Liver (tissue), 9 donors: ENCODE data around the gene XG. TPM values are rescaled to one million over a fixed set of nuclear protein-coding genes. Genes with fewer than 3 reads are reported as not detected.

Experiments used
- DNase-seq: peaks from one replicate; pipeline ENCODE4 v3.0.0-alpha.2; 2017; ENCODE audit warnings: low spot score
- H3K27ac ChIP-seq, 2 donors: one replicate each; pipeline ENCODE4 v1.7.0; 2013; ENCODE audit warnings: inconsistent platforms in 2 of 2, low read length in 2 of 2, control low read depth in 1 of 2, low read depth in 1 of 2, mild to moderate bottlenecking in 1 of 2
- H3K27me3 ChIP-seq, 4 donors: one replicate each; pipeline versions ENCODE4 v1.6.1 to v1.7.0; 2013; ENCODE audit warnings: low read length in 3 of 4, inconsistent platforms in 1 of 4, mild to moderate bottlenecking in 1 of 4, moderate library complexity in 1 of 4; ENCODE audit not compliant: control insufficient read depth in 4 of 4, insufficient read depth in 4 of 4
- H3K36me3 ChIP-seq, 4 donors: one replicate each; pipeline versions ENCODE4 v1.6.1 to v1.7.0; 2013; ENCODE audit warnings: low read length in 3 of 4, mild to moderate bottlenecking in 3 of 4, low read depth in 1 of 4, moderate library complexity in 1 of 4; ENCODE audit not compliant: control insufficient read depth in 4 of 4, insufficient read depth in 3 of 4
- H3K4me1 ChIP-seq, 4 donors: one replicate each; pipeline versions ENCODE4 v1.6.1 to v1.7.0; 2013; ENCODE audit warnings: low read length in 3 of 4, mild to moderate bottlenecking in 3 of 4, moderate library complexity in 1 of 4; ENCODE audit not compliant: control insufficient read depth in 4 of 4, insufficient read depth in 4 of 4
- H3K4me3 ChIP-seq, 3 donors: one replicate each; pipeline versions ENCODE4 v1.6.1 to v1.7.0; 2013; ENCODE audit warnings: low read length in 3 of 3, control low read depth in 1 of 3, low read depth in 1 of 3, mild to moderate bottlenecking in 1 of 3
- H3K9ac ChIP-seq, 2 donors: one replicate each; pipeline ENCODE4 v1.7.0; 2013; ENCODE audit warnings: low read length in 2 of 2, mild to moderate bottlenecking in 2 of 2, moderate library complexity in 2 of 2, control low read depth in 1 of 2, low read depth in 1 of 2
- H3K9me3 ChIP-seq, 4 donors: one replicate each; pipeline versions ENCODE4 v1.6.1 to v1.7.0; 2013; ENCODE audit warnings: low read length in 3 of 4; ENCODE audit not compliant: control insufficient read depth in 4 of 4
- ATF3 ChIP-seq: IDR thresholded peaks from 2 replicates; pipeline ENCODE4 v1.6.1; 2016; ENCODE audit warnings: antibody characterized with exemption
- CTCF ChIP-seq: fragments of 150-350 bp; IDR thresholded peaks from 2 replicates; pipeline ENCODE4 v1.5.1; 2017; ENCODE audit warnings: improper control_type of control experiment, low read depth, low read length; ENCODE audit not compliant: missing input control
- EGR1 ChIP-seq, 2 donors: IDR thresholded peaks; 2 replicates each; pipeline ENCODE4 v1.6.1; 2016 to 2018; ENCODE audit warnings: antibody characterized with exemption in 2 of 2, low read depth in 2 of 2
- FOXA1 ChIP-seq: IDR thresholded peaks from 2 replicates; pipeline ENCODE4 v1.6.1; 2016; ENCODE audit warnings: antibody characterized with exemption
- FOXA2 ChIP-seq: IDR thresholded peaks from 2 replicates; pipeline ENCODE4 v1.6.1; 2016; ENCODE audit warnings: antibody characterized with exemption
- GABPA ChIP-seq, 2 donors: IDR thresholded peaks in 1 of 2; conservative IDR thresholded peaks in 1 of 2; 2 replicates each; pipeline ENCODE4 v1.6.1; 2016; ENCODE audit warnings: antibody characterized with exemption in 2 of 2, mild to moderate bottlenecking in 1 of 2, moderate library complexity in 1 of 2
- MAX ChIP-seq: IDR thresholded peaks from 2 replicates; pipeline ENCODE4 v1.6.1; 2016; ENCODE audit warnings: antibody characterized with exemption
- NR2F2 ChIP-seq: IDR thresholded peaks from 2 replicates; pipeline ENCODE4 v1.6.1; 2016; ENCODE audit warnings: antibody characterized with exemption
- RAD21 ChIP-seq, 2 donors: IDR thresholded peaks; 2 replicates each; pipeline ENCODE4 v1.6.1; 2016; ENCODE audit warnings: antibody characterized with exemption in 2 of 2, mild to moderate bottlenecking in 2 of 2
- REST ChIP-seq: IDR thresholded peaks from 2 replicates; pipeline ENCODE4 v1.6.1; 2016; ENCODE audit warnings: antibody characterized with exemption, mild to moderate bottlenecking
- RXRA ChIP-seq, 2 donors: IDR thresholded peaks; 2 replicates each; pipeline ENCODE4 v1.6.1; 2017 to 2018; ENCODE audit warnings: antibody characterized with exemption in 2 of 2, mild to moderate bottlenecking in 1 of 2
- SP1 ChIP-seq: IDR thresholded peaks from 2 replicates; pipeline ENCODE4 v1.6.1; 2018; ENCODE audit warnings: antibody characterized with exemption, mild to moderate bottlenecking
- TAF1 ChIP-seq: conservative IDR thresholded peaks from 2 replicates; pipeline ENCODE4 v1.6.1; 2016; ENCODE audit warnings: antibody characterized with exemption, mild to moderate bottlenecking
- YY1 ChIP-seq: IDR thresholded peaks from 2 replicates; pipeline ENCODE4 v1.6.1; 2016; ENCODE audit warnings: antibody characterized with exemption, mild to moderate bottlenecking
- ZBTB33 ChIP-seq: IDR thresholded peaks from 2 replicates; pipeline ENCODE4 v1.6.1; 2016; ENCODE audit warnings: antibody characterized with exemption
- WGBS: extraction: QIAGEN DNeasy Blood & Tissue Kit; methylation state at CpG from one replicate; pipeline ENCODE4 v1.1.7; 2013; 5-methylcytosine and 5-hydroxymethylcytosine counted together
- polyA plus RNA-seq, 2 donors: library from polyadenylated mRNA; stranded (reverse) in 1 of 2; unstranded in 1 of 2; fragments of 200-250 nt in 1 of 2; fragments of >200 nt in 1 of 2; fragmentation: Nextera tagmentation in 1 of 2; extraction: Ambion mirVana in 1 of 2; gene quantifications; one replicate each; pipeline versions ENCODE4 v1.2.1 to v1.2.3, GENCODE V29; 2013 to 2015
- total RNA-seq, 2 donors: library from RNA; depleted of rRNA; stranded (reverse); fragments of >200 nt; gene quantifications; one replicate each; pipeline ENCODE4 v1.2.3, GENCODE V29; 2014
- donor health status: healthy.
- donor health status: healthy.
- donor health status: healthy.
- donor health status: healthy.
- donor health status: healthy.

The XG gene
- total and polyA plus RNA-seq, 4 donors: 0.02 to 0.93 (median 0.74) TPM; not detected in 1

GRCh38 chrX:2846992-2847391, 95.2 kb downstream of the XG start:
- H3K9ac ChIP-seq: no peak overlapping the region
- no peak for TF ChIP-seq CTCF
- TF ChIP-seq ZBTB33: no peak
- no peak for TF ChIP-seq RAD21 (IDR thresholded peaks at IDR 0.05)

GRCh38 chrX:2848871-2849301, 97.0 kb downstream of the XG start:
- H3K4me3 ChIP-seq: no peak overlapping the region
- no peak overlapping the region for H3K27ac ChIP-seq
- H3K9ac ChIP-seq: no peak overlapping the region
- WGBS: 88% methylated on average over 9 of the region's 9 CpGs
- no peak for DNase-seq
- TF ChIP-seq RXRA (IDR thresholded peaks at IDR 0.05) (no peak), REST (no peak), ATF3 (no peak), TAF1 (no peak), RAD21 (IDR thresholded peaks at IDR 0.05) (no peak), ZBTB33 (no peak), NR2F2 (no peak), EGR1 (IDR thresholded peaks at IDR 0.05; ENCODE audit: low read depth in 2 of 2) (no peak), YY1 (no peak), SP1 (no peak), MAX (no peak), FOXA1 (no peak), GABPA (IDR thresholded peaks at IDR 0.05 in 1 of 2, conservative IDR thresholded peaks at IDR 0.05 in 1 of 2) (no peak), FOXA2 (no peak)
- H3K36me3 ChIP-seq: peaks cover 0 to 6% (median 3%) of the 10 kb centered on the region in 4 donors
- no peaks in the 10 kb centered on the region for H3K4me1 ChIP-seq
- no peaks in the 10 kb centered on the region for H3K9me3 ChIP-seq
- no peaks in the 10 kb centered on the region for H3K27me3 ChIP-seq

More at GRCh38 chrX:2846992-2847391, 95.2 kb downstream of the XG start:
- Histone ChIP-seq H3K27me3 (no peaks in the 10 kb centered on the region), H3K4me3 (no peak overlapping the region), H3K4me1 (no peaks in the 10 kb centered on the region), H3K27ac (no peak overlapping the region), H3K36me3 (peaks cover 0 to 4% (median 0%) of the 10 kb centered on the region in 4 donors), H3K9me3 (no peaks in the 10 kb centered on the region)
- DNase-seq: no peak
